ENCODE results near the gene GPSM1.

Gene GPSM1

DNA sequence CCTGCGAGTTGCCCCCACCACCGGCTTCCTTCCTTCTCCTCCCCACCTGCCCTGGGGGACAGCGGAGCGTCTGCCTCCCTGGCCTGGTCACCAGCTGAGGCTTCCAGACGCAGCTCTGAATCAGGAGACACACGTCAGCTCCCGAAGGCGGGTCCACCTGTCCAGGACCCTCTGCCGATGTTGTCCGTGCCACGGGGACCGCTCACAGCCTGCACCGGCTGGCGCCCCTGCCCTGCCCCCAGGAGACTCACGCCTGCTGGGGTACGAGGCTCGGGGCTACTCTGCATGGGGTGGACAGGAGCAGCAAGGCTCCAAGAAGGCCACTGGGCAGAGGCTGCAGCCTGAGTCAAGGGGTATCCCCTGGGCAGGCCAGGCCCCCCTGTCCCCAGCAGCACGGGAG lies 21.5 kb upstream of the GPSM1 start:
- no peak for DNase-seq

DNA sequence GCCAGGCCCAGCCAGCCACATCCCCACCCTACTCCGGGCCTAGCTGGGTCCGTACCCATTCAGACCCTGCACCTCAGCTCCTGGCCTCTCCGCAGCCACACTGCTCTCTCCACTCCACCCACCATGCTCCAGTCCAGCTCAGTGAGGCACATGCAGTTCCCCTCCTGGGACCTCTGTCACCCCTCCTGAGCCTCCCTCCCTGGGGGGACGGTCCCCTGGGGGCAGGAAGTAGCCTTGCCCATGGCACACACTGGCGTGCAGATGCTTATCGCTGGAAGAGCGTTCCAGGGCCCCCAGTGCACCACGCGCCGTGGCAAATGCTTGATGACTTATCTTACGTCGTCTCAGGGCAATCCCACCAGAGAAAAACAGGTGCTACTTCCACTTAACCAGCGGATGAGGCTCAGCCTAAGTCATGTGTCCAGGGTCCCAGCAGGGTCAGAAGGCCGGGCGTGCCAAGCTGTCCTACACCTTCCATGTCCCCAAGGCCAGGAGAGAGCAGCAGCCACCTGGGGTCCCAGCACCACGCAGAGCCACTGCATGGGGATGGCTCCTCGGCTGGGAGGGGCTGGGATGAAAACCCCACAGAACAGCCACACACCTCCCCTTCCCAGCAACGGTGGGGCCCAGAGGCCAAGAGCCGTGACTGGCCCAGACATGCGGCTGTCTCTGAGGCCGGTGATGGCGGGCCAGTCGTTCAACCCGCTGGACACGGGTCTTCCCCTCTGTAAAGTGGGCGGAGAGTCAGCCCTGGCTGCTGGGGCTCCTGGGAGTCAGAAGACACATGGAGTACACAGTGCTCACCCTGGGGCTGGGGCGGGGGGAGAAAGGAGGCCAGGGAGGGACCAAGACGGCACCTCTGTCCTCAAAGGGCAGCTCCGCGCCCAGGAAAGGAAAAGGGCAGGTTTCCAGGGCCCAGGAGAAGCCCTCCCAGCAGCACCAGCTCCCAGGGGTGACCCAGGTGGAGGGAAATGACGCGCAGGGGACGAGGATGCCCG lies 20.8 kb upstream of the GPSM1 start:
- DNase-seq = no peak

DNA sequence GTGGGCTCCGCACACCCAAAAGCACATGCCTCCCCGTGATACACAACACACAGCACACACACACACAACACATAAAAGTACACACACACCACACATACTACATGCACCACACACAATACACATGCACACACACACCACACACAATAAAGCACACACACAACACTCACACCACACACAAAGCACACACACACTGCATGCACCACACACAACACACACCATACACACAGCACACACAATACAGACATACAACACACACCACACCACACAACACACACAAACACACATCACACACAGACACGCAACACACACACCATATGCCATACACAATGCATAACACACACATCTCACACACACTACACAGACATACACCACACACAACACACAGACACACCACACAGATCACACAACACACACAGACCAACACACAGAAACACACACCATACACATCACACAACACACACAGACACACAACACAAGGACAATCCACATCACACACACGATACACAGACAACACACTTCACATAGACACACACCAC lies 20.1 kb upstream of the GPSM1 start:
- DNase-seq = no peak

DNA sequence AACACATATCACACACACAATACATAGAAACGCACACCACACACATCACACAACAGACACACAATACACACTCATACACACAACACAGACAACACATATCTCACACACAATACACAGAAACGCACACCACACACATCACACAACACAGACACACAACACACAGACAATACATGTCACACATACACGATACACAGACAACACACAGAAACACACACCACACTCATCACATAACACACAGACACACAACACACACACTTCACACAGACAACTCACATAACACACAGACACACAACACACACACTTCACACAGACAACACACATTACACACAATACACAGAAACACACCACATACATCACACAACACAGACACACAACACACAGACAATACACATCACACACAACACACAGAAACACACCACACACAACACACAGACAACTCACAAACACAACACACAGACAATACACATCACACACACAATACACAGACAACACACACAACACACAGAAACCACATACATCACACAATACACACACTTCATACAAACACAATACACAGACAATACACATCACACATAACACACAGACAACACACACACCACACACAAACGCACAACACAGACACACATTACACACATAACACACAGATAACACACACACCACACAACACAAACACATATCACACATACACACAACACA lies 19.2 kb upstream of the GPSM1 start:
- DNase-seq = no peak

DNA sequence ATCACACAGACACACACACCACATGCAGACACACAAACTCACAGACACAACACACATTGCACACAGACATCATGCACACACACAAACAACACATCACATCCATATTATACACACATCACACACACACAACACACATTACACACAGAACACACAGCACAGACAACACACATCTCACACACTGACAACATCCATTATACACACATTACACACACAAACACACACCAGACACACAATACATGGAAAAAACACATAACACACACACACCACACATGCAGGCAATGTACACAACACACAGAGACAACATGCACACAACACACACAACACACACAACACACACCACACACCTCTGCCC lies 18.7 kb upstream of the GPSM1 start:
- DNase-seq = no peak

DNA sequence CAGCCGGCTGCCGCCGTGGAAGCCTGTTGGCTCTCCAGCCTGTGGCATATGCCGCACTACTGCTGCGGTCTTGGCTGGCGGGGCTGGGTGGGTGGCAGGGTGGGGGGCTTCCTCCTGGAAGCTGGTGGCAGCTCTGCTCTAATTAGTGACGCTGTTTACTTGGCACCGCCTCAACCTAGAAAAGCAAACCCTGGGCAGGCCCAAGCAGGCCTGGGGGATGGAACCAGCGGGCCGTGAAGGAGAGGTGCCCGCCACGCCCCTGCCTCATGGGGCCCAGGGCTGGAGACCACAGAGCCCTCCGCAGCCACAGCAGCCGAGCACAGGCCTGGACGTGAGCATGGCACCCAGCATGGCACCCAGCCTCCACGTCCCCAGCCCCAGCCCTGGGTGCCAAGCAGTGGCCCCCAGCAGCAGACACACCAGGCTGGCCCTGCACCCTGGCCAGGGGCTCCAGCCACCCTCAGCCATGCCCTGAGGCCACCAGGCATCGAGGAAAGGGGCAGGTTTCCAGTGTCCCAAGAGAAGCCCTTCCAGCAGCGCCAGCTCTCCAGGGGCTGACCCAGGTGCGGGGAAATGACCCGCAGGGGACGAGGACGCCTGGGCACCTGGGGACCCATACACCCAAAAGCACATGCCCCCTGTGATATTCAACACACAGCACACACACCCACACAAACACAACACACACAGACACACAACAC lies 18.1 kb upstream of the GPSM1 start:
- no peak for DNase-seq

DNA sequence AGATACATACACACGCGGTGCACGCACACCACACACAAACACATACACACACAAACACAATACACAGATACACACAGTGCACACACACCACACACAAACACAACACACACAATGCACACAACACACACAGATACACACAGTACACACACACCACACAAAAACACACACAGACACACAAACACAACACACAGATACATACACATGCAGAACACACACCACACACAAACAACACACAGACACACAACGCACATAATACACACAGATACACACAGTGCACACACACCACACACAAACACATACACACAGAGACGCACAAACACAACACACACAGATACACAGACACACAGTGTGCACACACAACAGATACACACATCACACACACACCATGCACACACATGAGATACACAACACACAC lies 17.5 kb upstream of the GPSM1 start:
- DNase-seq = no peak

DNA sequence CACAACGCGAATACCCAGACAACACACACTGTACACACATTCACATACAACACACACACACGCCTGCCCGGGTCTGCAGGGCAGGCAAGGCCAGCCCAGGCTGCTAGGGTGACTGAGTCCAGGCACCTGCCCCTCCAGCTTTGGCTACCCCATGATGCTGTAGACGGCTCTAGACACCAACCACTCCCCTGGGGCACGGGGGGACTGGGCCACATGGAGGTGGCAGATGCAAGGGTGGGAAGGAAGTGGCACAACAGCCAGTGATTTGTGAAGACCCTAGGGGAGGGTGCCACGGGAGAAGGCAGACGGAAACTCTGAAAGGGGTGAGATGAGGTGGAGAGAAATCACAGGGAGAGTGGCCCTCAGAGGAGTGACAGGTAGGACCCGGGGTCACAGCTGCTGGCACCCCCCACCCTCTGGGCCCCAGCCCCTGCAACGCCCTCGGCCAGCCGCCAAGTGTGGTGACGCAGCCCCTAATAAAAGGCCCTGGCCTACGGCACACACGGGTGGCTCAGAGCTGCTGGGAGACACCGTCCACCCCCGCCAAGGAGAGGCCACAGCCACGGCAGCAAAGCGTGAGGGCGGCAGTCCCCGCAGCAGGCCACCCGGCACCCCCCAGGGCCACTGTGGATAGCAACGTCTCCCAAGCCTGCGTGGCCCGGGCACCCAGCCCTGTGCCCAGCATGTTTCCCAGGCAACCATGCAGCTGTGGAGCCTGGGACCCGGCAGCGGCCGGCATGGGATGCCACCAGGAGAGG lies 16.9 kb upstream of the GPSM1 start:
- no peak for DNase-seq

DNA sequence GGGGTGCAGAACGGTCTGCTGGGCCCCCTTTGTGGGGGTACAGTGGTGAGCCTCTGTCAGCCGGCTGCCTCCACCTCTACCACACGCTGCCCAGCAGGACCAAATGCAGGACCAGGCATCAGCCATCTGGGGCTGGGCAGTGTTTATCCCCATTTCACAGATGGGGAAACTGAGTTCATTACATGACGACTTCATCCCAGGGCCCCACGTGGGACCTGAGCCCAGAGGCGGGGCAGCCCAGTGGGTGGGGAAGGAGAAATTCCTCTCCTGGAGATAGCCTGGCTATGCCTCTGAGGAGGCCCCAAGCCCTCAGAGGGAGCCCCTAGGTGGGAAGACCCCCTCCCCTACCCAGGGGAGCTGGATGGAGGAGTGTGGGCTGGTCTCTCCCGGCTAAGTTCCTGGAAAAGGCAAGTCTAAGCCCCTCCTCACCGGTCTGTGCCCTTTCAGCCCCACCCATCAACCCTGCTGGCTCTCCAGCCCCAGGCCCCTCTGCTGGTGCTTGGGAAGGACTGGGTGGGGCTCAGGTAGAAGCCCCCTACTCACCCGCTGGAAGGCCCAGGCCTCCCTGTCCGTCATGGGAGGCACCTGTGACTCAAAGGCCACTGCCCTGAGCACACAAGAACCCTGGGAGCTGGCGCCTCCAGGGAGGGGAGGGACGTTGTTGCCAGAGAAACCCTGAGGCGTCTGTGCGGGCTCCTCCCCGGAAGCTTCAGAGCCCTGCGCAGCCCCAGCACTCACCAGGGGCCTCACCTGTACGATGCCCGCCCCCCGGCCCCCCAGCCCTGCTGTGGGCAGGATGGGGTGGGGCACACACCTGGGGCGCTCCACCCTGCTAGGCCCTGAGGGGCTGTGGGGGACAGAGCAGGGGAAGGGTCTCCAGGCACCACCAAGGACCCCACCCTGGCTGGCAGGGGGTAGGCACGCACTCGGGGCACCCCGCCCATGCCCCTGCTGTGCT lies 16.0 kb upstream of the GPSM1 start:
- no peak for DNase-seq

DNA sequence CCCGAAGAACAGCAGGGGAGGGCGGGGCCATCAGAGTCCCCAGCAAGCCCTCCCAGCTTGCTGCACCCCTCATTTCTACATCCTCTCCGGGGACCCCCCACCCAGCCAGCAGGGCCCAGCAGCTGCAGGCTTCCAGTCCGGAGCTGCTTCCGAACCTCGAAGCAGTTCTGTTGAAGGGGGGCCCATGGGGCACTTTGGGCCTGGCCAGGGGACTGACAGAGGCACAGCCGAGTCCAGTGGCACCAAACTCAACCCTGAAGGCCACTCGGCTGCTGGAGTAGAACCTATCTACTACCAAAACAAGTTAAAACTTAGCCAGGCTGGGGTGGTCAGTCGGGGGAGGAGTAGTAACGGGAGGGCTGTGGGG lies 15.3 kb upstream of the GPSM1 start:
- no peak for DNase-seq

DNA sequence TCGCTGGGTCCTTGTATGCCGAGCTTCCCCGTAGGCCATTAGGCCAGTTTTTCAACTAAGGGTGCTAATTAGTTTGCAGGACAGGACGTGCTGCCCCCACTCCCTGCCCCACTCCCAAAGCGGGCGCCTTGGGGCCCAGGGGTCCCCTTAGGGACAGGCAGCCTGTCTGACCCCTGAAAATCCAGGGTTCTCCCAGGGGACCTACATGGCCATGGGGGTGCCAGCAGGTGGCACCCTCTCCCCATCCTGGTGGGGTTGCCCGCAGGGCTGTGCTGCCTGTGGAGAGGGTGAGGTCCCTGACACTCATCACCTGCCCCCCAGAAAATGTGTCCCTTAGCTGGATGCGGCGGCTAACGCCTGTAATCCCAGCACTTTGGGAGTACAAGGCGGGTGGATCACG lies 14.9 kb upstream of the GPSM1 start:
- peak; percentile 48 for DNase-seq

DNA sequence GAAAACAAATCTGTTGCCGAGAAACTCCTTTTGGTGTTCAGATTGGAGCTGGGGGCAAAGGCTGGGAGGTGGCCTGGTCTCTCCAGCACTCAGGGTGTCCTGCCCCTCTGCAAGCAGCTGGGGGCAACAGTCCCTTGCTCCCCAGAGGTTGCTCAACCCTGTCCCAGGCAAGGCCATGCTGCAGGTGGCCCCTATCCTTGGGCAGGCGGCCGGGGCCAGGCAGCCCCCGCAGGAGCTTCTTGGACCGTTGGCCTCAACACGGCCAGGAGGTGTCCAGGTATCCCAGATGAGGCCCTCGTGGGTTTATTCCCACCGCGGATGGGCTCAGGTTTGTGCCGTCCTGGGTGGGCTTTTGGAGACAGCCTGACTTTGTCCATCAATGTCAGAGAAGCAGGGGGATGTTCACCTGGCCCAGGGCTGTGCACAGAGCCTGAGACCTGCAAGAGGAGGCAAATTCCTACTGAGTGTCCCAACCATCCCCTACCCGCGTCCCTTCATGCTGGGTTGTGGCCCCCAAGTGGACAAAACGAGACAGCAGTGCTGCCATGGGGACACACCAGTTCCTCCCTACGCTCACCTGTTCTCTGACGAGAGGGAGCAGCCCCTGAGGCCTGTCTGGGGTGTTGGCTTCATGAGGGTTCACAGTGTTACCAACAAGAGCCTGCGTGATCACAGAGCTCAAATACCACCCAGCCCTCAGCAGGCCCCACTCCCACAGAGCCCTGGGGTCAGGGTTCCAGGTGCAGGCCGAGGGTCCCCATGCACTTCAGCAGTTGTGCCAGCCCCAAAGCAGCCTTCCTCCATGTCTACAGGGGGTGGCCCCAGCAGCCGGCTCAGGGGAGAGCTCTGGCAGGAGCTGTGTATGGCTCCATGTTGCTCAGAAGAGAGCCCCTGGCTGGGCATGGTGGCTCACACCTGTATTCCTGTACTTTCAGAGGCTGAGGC lies 14.0 kb upstream of the GPSM1 start:
- no peak for DNase-seq

DNA sequence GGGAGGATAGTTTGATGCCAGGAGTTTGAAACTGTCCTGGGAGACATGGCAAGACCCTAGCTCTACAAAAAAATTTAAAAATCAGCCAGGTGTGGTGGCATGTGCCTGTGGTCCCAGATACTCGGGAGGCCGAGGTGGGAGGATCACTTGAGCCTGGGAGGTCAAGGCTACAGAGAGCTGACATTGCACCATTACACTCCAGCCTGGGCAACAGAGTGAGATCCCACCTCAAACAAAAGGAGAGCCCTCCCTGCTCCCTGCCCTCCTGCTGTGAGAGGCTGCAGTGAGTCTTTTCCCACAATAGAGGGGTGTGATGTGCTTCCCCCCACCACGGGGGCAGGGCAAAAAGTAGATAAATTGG lies 13.3 kb upstream of the GPSM1 start:
- no peak for DNase-seq

DNA sequence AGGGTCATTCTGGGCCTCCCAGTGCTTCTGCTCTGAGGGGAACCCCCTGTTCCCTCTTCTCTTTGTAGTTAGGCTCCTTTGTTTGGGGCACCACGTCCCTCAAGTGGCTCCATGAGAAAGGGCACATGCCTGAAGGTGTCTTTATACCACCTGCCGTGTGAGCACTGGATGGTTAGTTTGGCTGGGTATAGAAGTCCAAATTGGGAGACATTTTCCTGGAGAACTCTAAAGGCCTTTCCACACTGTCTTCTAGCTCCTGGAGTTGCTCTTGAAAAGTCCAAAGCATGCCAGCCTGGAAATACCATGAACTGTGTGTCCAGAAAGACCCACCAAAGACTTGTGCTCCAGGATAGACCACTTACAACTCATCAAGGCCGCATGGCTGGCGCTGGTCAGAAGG lies 12.4 kb upstream of the GPSM1 start:
- no peak for DNase-seq

DNA sequence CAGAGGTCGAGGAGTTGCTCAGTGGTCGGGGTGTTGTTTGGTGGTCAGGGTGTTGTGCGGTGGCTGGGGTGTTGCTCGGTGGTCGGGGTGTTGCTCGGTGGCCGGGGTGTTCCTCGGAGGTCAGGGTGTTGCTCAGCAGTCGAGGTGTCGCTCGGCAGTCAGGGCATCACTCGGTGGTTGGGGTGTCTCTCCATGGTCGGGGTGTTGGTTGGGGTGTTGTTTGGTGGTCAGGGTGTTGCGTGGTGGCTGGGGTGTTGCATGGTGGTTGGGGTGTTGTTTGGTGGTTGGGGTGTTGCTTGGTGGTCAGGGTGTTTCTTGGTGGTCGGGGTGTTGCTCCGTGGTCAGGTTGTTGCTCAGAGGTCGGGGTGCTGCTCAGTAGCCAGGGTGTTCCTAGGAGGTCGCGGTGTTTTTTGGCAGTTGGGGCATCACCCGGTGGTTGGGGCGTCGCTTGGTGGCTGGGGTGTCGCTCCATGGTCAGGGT lies 11.0 kb upstream of the GPSM1 start:
- DNase-seq = no peak

DNA sequence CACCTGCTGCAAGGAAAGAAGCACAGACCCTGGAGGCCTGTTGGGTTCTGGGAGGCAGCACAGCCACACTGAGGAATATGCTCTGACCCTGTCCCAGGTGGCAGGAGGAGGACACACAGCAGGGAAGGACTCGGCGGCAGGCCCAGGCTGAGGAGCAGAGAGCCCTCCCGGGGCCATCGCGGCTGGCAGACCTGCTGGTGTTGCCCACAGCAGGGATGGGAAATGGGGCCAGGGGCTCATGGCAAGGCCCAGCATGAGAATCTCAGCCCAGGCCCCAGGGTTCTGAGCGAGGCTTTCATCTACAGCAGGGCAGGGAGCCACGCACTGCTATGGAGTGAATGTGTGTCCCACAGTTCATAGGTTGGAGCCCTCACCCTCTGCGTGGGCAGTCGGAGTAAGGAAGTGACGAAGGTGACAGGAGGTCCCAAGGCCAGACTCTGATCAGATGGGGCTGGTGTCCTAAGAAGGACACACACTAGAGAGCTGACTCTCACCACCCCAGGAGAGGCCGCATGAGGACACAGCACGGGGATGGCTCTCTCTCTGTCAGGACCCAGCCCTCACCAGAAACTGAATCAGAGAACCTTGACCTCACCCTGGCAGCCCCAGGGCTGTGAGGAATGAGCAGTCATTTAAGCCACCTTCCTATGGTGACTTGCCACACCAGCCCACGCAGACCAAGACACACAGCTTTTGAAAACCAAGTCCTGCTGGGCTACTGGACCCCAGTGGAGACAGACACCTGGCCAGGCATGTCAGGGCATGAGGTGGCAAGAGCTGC lies 10.3 kb upstream of the GPSM1 start:
- no peak for DNase-seq

DNA sequence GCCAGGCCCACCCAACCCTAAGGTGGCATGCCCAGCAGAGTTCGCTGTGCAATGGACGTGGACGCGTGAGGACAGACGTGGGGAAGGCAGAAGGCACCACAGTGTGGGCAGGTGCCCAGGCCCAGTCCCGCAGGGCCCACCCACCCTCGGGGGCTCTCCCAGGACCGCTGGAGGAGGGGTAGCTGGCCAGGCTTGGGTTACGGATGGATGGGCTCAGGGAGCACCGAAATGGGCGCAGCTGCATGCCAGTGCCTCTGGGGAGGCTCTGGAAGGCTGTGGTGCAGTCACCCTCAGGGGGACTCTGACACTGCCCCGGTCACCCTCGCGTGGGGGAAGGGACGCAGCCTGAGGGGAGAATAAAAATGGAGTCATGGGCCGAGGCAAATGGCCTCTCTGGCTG lies 9.6 kb upstream of the GPSM1 start:
- no peak for DNase-seq

DNA sequence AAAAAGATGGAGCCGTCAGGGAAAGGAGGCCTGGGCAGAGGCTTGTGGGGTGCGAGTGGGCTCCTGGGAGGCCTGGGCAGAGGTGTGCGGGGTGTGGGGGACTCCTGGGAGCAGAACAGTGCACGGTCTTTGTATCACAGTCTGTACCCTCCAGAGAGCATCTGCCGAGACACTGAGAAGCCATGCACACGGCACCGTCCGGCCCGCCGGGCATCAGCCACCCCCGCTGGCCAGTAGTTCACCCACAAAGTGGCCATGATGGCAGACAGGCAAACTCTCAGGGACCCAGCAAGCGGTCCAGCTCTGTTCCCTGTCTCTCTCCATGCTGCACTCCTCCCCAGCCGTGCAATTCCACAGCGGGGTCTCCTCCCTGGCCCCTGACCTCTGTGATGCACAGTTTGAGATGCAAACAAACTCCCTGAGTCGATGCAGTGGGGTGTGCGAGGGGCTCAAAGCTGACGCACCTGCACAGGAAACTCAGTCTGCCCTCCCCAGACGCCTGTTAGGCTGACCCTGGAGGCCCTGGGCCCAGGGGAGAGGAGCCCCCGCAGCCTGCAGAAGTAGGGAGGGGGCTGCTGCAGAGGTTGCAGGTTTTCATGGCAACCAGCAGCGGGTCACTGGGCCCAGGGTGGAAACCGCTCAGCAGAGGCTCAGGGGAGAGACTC lies 9.1 kb upstream of the GPSM1 start:
- no peak for DNase-seq

DNA sequence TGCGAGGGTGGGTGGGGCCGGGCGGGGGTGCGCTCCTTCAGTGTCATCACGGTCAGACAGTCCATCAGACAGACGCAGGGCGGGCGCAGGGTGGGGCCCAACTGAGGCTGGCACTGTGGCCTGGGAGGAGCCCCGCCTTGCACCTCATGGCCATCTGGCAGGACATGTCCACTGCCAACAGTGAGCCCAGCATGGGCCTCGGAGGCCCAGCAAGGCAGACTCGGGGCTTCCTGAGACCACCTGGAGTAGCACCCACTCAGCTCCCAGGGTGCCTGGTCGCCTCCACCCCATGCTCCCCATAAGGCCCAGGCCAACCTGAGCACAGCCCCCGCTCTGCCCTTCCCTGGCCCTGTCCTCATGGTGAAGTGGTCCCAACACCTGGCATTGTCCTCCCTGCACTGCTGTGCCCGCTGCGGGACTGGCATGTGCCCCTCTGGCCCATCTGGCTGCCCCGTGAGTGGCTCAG lies 8.5 kb upstream of the GPSM1 start:
- DNase-seq = no peak

Measured in activated CD8-positive, alpha-beta memory T cell treated with anti-CD3 and anti-CD28 coated beads, Interleukin-2, amount 50 U/mL, for 4 hours (primary cell).